Muscle layer of duodenum (tissue), 2 donors: Measurements from ENCODE around the gene AFF3.

Experiments
- H3K27ac ChIP-seq: one replicate; pipeline ENCODE4 v1.7.0; 2013; ENCODE audit warnings: mild to moderate bottlenecking, low read length
- H3K27me3 ChIP-seq: one replicate; pipeline ENCODE4 v1.7.0; 2013; ENCODE audit warnings: low read depth, mild to moderate bottlenecking, control low read depth, low read length
- H3K36me3 ChIP-seq, 2 donors: one replicate each; pipeline ENCODE4 v1.7.0; 2013; ENCODE audit warnings: low read length in 2 of 2, control low read depth in 1 of 2, mild to moderate bottlenecking in 1 of 2; ENCODE audit not compliant: insufficient read depth in 2 of 2, control insufficient read depth in 1 of 2
- H3K4me1 ChIP-seq, 2 donors: one replicate each; pipeline ENCODE4 v1.7.0; 2013; ENCODE audit warnings: low read length in 2 of 2, mild to moderate bottlenecking in 2 of 2, control low read depth in 1 of 2, moderate library complexity in 1 of 2; ENCODE audit not compliant: insufficient read depth in 2 of 2, control insufficient read depth in 1 of 2
- H3K4me3 ChIP-seq, 2 donors: one replicate each; pipeline ENCODE4 v1.7.0; 2013; ENCODE audit warnings: low read length in 2 of 2, low read depth in 1 of 2, mild to moderate bottlenecking in 1 of 2
- H3K9me3 ChIP-seq, 2 donors: one replicate each; pipeline ENCODE4 v1.7.0; 2013; ENCODE audit warnings: low read length in 2 of 2, control low read depth in 1 of 2, mild to moderate bottlenecking in 1 of 2; ENCODE audit not compliant: control insufficient read depth in 1 of 2
- donor health status: healthy.

AFF3 gene

GRCh38 chr2:99659874-99660273 is 482.5 kb downstream of the AFF3 start:
- Histone ChIP-seq H3K27me3 (no peaks in the 10 kb centered on the region), H3K4me3 (no peak overlapping the region), H3K4me1 (no peaks in the 10 kb centered on the region), H3K9me3 (no peaks in the 10 kb centered on the region), H3K27ac (no peak overlapping the region), H3K36me3 (no peaks in the 10 kb centered on the region)

- no peaks in the 10 kb centered on the region for H3K36me3 ChIP-seq
- H3K27ac ChIP-seq, result no peak overlapping the region
- no peaks in the 10 kb centered on the region for H3K27me3 ChIP-seq
- no peaks in the 10 kb centered on the region for H3K4me1 ChIP-seq
- H3K4me3 ChIP-seq, result no peak overlapping the region
- H3K9me3 ChIP-seq, result no peaks in the 10 kb centered on the region
Measured at GRCh38 chr2:99657691-99658258, 484.6 kb downstream of the AFF3 start.

GRCh38 chr2:99656994-99657393 is 485.4 kb downstream of the AFF3 start:
- H3K27me3 ChIP-seq, result no peaks in the 10 kb centered on the region
- H3K36me3 ChIP-seq, result no peaks in the 10 kb centered on the region
- no peak overlapping the region for H3K4me3 ChIP-seq
- H3K4me1 ChIP-seq, result no peaks in the 10 kb centered on the region
- no peaks in the 10 kb centered on the region for H3K9me3 ChIP-seq
- H3K27ac ChIP-seq, result no peak overlapping the region

GRCh38 chr2:99653433-99653832 is 489.0 kb downstream of the AFF3 start:
- Histone ChIP-seq H3K4me1 (peaks cover 0 to 12% of the 10 kb centered on the region in 2 donors), H3K36me3 (no peaks in the 10 kb centered on the region), H3K27me3 (no peaks in the 10 kb centered on the region), H3K4me3 (no peak overlapping the region), H3K27ac (no peak overlapping the region), H3K9me3 (no peaks in the 10 kb centered on the region)

- Histone ChIP-seq H3K9me3 (no peaks in the 10 kb centered on the region), H3K4me1 (peaks cover 0 to 18% of the 10 kb centered on the region in 2 donors), H3K27me3 (no peaks in the 10 kb centered on the region), H3K4me3 (no peak overlapping the region), H3K27ac (no peak overlapping the region), H3K36me3 (no peaks in the 10 kb centered on the region)
Measured at GRCh38 chr2:99652862-99653261, 489.5 kb downstream of the AFF3 start.

GRCh38 chr2:99651930-99652670 is 490.3 kb downstream of the AFF3 start:
- Histone ChIP-seq H3K4me3 (no peak overlapping the region), H3K4me1 (peaks cover 0 to 22% of the 10 kb centered on the region in 2 donors), H3K27me3 (no peaks in the 10 kb centered on the region), H3K9me3 (no peaks in the 10 kb centered on the region), H3K27ac (no peak overlapping the region), H3K36me3 (no peaks in the 10 kb centered on the region)

- Histone ChIP-seq H3K27me3 (no peaks in the 10 kb centered on the region), H3K36me3 (no peaks in the 10 kb centered on the region), H3K4me3 (no peak overlapping the region), H3K9me3 (no peaks in the 10 kb centered on the region), H3K27ac (peak overlapping the region; percentile 33), H3K4me1 (peaks cover 0 to 24% of the 10 kb centered on the region in 2 donors)
Measured at GRCh38 chr2:99648906-99649789, 493.2 kb downstream of the AFF3 start.

GRCh38 chr2:99648178-99648844 is 494.1 kb downstream of the AFF3 start:
- H3K27ac ChIP-seq, result peak overlapping the region; percentile 33
- H3K27me3 ChIP-seq, result no peaks in the 10 kb centered on the region
- H3K9me3 ChIP-seq, result no peaks in the 10 kb centered on the region
- H3K36me3 ChIP-seq, result no peaks in the 10 kb centered on the region
- H3K4me1 ChIP-seq, result peaks cover 0 to 30% of the 10 kb centered on the region in 2 donors
- no peak overlapping the region for H3K4me3 ChIP-seq

- H3K4me1 ChIP-seq, result peaks cover 0 to 30% of the 10 kb centered on the region in 2 donors
- no peaks in the 10 kb centered on the region for H3K27me3 ChIP-seq
- no peaks in the 10 kb centered on the region for H3K9me3 ChIP-seq
- H3K4me3 ChIP-seq, result no peak overlapping the region
- H3K36me3 ChIP-seq, result no peaks in the 10 kb centered on the region
- H3K27ac ChIP-seq, result no peak overlapping the region
Measured at GRCh38 chr2:99645960-99646359, 496.4 kb downstream of the AFF3 start.

GRCh38 chr2:99644419-99644787 is 498.0 kb downstream of the AFF3 start:
- H3K4me3 ChIP-seq, result no peak overlapping the region
- no peaks in the 10 kb centered on the region for H3K36me3 ChIP-seq
- peaks cover 0 to 26% of the 10 kb centered on the region in 2 donors for H3K4me1 ChIP-seq
- no peaks in the 10 kb centered on the region for H3K9me3 ChIP-seq
- H3K27me3 ChIP-seq, result no peaks in the 10 kb centered on the region
- no peak overlapping the region for H3K27ac ChIP-seq
